Activated CD4-positive, alpha-beta memory T cell treated with anti-CD3 and anti-CD28 coated beads for 36 hours (primary cell): ENCODE results near the gene GAS2L1. TPM values are rescaled to one million over a fixed set of nuclear protein-coding genes. Genes with fewer than 3 reads are reported as not detected.
"Not testable (repeated sequence)": the region's sequence is repeated elsewhere in the genome, so short reads cannot be mapped to it uniquely, and the experiment has no call there.

Experiments
- CTCF ChIA-PET: fragments of 350-600 bp; sonication (Branson Sonifier 250); formaldehyde crosslinking; loops from one replicate; lab custom pipeline; 2021; ENCODE audit warnings: antibody characterized with exemption, inconsistent platforms; lab: Charles Lee
- POLR2A ChIA-PET: fragments of 350-600 bp; sonication (Branson Sonifier 250); formaldehyde crosslinking; loops from one replicate; lab custom pipeline; 2021; ENCODE audit warnings: antibody characterized with exemption; lab: Charles Lee
- DNase-seq: peaks from one replicate; pipeline ENCODE4 v3.0.0-alpha.2; 2020
- H3K27ac Mint-ChIP-seq: one replicate; pipeline ENCODE4 v1.8.0; 2021; ENCODE audit warnings: mixed read lengths
- H3K27me3 Mint-ChIP-seq: one replicate; pipeline ENCODE4 v1.8.0; 2021; ENCODE audit warnings: mixed read lengths
- H3K36me3 Mint-ChIP-seq: one replicate; pipeline ENCODE4 v1.8.0; 2021; ENCODE audit warnings: mixed read lengths
- H3K4me1 Mint-ChIP-seq: one replicate; pipeline ENCODE4 v1.8.0; 2021; ENCODE audit warnings: low read depth, mixed read lengths
- H3K4me3 Mint-ChIP-seq: one replicate; pipeline ENCODE4 v1.8.0; 2021; ENCODE audit warnings: mild to moderate bottlenecking, mixed read lengths
- H3K9me3 Mint-ChIP-seq: one replicate; pipeline ENCODE4 v1.8.0; 2021; ENCODE audit warnings: mixed read lengths
- intact Hi-C: fragments of 100-400 bp; cut with micrococcal nuclease; formaldehyde crosslinking; loops from one replicate; pipeline ENCODE4 v1.15.1; 2023
- microRNA-seq: library from miRNA; unstranded; fragments of <30 nt; microRNA quantifications from one replicate; pipeline ENCODE4 v1.2.0, GENCODE V29; 2022; ENCODE audit warnings: borderline number of aligned reads, borderline microRNAs expressed, borderline replicate concordance
- total RNA-seq, 2 experiments: library from RNA; stranded (reverse); gene quantifications; one replicate each; pipeline ENCODE4 v1.2.3, GENCODE V29; 2021

Gene GAS2L1
- total RNA-seq, 2 experiments from 2014 or later, result 1.3 to 1.4 TPM

GRCh38 chr22:29353286-29353685 is 46.8 kb downstream of the GAS2L1 start:
- peaks cover 47% of the 10 kb centered on the region for H3K36me3 Mint-ChIP-seq
- DNase-seq, result no peak

GRCh38 chr22:29353860-29354259 is 47.4 kb downstream of the GAS2L1 start:
- ChIA-PET POLR2A (no interaction called here), CTCF (no interaction called here)
- peaks cover 45% of the 10 kb centered on the region for H3K36me3 Mint-ChIP-seq
- no peaks in the 10 kb centered on the region for H3K4me1 Mint-ChIP-seq
- H3K27ac Mint-ChIP-seq, result no peak overlapping the region
- H3K27me3 Mint-ChIP-seq, result no peaks in the 10 kb centered on the region
- no peak overlapping the region for H3K4me3 Mint-ChIP-seq
- intact Hi-C loops, result no loop called here
- no peaks in the 10 kb centered on the region for H3K9me3 Mint-ChIP-seq
- no peak for DNase-seq

More at GRCh38 chr22:29353286-29353685, 46.8 kb downstream of the GAS2L1 start:
- Mint-ChIP-seq H3K4me1 (no peaks in the 10 kb centered on the region), H3K4me3 (no peak overlapping the region), H3K27ac (no peak overlapping the region), H3K27me3 (no peaks in the 10 kb centered on the region), H3K9me3 (no peaks in the 10 kb centered on the region)
- ChIA-PET CTCF (no interaction called here), POLR2A (no interaction called here)
- intact Hi-C loops, result no loop called here

GRCh38 chr22:29357193-29357890 is 50.9 kb downstream of the GAS2L1 start:
- intact Hi-C loops, H3K4me3 Mint-ChIP-seq, H3K4me1 Mint-ChIP-seq, H3K27ac Mint-ChIP-seq, H3K9me3 Mint-ChIP-seq, H3K27me3 Mint-ChIP-seq, DNase-seq: not testable (repeated sequence)
- CTCF ChIA-PET, result interaction anchor here (0.8 kb wide), 1 partner anchor 82 kb away, joined by 3 read pairs; no protein-coding TSS in a partner anchor
- POLR2A ChIA-PET, result interaction anchor here (1.1 kb wide), 1 partner anchor 19 kb away, joined by 5 read pairs; no protein-coding TSS in a partner anchor
- H3K36me3 Mint-ChIP-seq, result peaks cover 44% of the 10 kb centered on the region

GRCh38 chr22:29359469-29359868 is 53.0 kb downstream of the GAS2L1 start:
- no peak overlapping the region for H3K4me3 Mint-ChIP-seq
- no peak for DNase-seq
- POLR2A ChIA-PET, result no interaction called here
- H3K27me3 Mint-ChIP-seq, result no peaks in the 10 kb centered on the region
- H3K4me1 Mint-ChIP-seq, result no peaks in the 10 kb centered on the region
- H3K27ac Mint-ChIP-seq, result no peak overlapping the region
- H3K36me3 Mint-ChIP-seq, result peaks cover 32% of the 10 kb centered on the region
- intact Hi-C loops, result no loop called here
- CTCF ChIA-PET, result no interaction called here
- no peaks in the 10 kb centered on the region for H3K9me3 Mint-ChIP-seq

Small RNAs within 50 kb of the gene (microRNA-seq; reads per million reads assigned to microRNA genes)
- 47.5 reads per million, percentile 57 among the genes with 10 or more reads in this experiment for gene MIR3653

Other genes starting within 250 kb of the GAS2L1 start
- not detected for gene C22orf31, start 244.8 kb upstream of the GAS2L1 start, total RNA-seq
- under 1 TPM; 0.17 to 0.31 TPM for gene KREMEN1, start 233.6 kb upstream of the GAS2L1 start, total RNA-seq
- not detected for gene EMID1, start 100.8 kb upstream of the GAS2L1 start, total RNA-seq
- gene RHBDD3, start 38.7 kb upstream of the GAS2L1 start, total RNA-seq, result 10 to 100 TPM; 20.2 to 21.1 TPM
- gene EWSR1, start 38.4 kb upstream of the GAS2L1 start, total RNA-seq, result 100 to 1,000 TPM; 286 to 302 TPM
- gene RASL10A, start 9.0 kb downstream of the GAS2L1 start, total RNA-seq, result under 1 TPM in 1 of 2 experiments, not detected in 1; 0.62 TPM
- 10 to 100 TPM; 59.9 to 65.2 TPM for gene AP1B1, start 81.9 kb downstream of the GAS2L1 start, total RNA-seq
- not detected for gene RFPL1, start 131.9 kb downstream of the GAS2L1 start, total RNA-seq
- gene NEFH, start 173.6 kb downstream of the GAS2L1 start, total RNA-seq, result 1 to 10 TPM; 4.1 to 4.4 TPM
- 10 to 100 TPM; 52.0 to 54.6 TPM for gene THOC5, start 247.1 kb downstream of the GAS2L1 start, total RNA-seq